ENCODE results near the gene UXT. TPM values are rescaled to one million over a fixed set of nuclear protein-coding genes. Genes with fewer than 3 reads are reported as not detected.

UXT gene
- total RNA-seq, 2 experiments from 2014 or later, result 171 to 284 TPM

DNA sequence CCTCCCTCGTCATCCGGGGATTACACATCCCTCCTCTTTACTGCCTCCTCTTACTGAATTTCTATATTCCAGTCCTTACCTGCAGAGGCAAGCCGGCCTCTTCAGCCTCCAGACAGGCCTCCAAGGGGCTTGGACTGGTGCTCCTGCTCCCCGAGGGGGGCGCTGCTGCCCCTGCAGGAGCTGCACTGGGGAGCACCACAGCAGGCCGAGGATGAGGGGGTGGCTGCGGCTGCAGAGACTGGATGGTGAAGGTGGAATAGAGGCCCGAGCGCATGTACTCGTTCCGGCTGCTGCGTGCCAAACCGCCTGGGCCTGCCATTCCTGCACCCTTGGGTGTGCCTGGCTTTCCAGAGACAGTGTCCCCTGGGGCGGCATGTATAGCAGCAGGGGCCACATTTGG, 20.2 kb downstream of the UXT start:
- DNase-seq (ENCODE audit: low spot score), result no peak
- ChIA-PET POLR2A (no interaction called here), CTCF (ENCODE audit: unreplicated experiment) (no interaction called here)
- peaks cover 84% of the 10 kb centered on the region for H3K36me3 ChIP-seq (ENCODE audit: insufficient read depth, low read length)
- H3K4me3 ChIP-seq (ENCODE audit: low read depth, low read length, poor library complexity, severe bottlenecking), result no peak overlapping the region
- no TSS peak for BruUV-seq (replicated peaks)
- no peaks in the 10 kb centered on the region for H3K9me2 ChIP-seq (ENCODE audit: insufficient read depth, low read length)
- no peaks in the 10 kb centered on the region for H4K20me1 ChIP-seq (ENCODE audit: insufficient read depth, low read length)
- H3K4me1 ChIP-seq (ENCODE audit: insufficient read depth, low read length, poor library complexity, severe bottlenecking), result no peaks in the 10 kb centered on the region
- H3K79me2 ChIP-seq (ENCODE audit: insufficient read depth, low read depth, low read length), result no peaks in the 10 kb centered on the region
- no peak overlapping the region for H2AFZ ChIP-seq (ENCODE audit: low read length)
- intact Hi-C loops (cut with micrococcal nuclease; ENCODE audit: unreplicated experiment), result no loop called here
- no peak overlapping the region for H3K27ac ChIP-seq (ENCODE audit: low read depth, low read length, poor library complexity, severe bottlenecking)
- no peaks in the 10 kb centered on the region for H3K9me3 ChIP-seq (ENCODE audit: low read length)
- TF ChIP-seq, protein P1, sequence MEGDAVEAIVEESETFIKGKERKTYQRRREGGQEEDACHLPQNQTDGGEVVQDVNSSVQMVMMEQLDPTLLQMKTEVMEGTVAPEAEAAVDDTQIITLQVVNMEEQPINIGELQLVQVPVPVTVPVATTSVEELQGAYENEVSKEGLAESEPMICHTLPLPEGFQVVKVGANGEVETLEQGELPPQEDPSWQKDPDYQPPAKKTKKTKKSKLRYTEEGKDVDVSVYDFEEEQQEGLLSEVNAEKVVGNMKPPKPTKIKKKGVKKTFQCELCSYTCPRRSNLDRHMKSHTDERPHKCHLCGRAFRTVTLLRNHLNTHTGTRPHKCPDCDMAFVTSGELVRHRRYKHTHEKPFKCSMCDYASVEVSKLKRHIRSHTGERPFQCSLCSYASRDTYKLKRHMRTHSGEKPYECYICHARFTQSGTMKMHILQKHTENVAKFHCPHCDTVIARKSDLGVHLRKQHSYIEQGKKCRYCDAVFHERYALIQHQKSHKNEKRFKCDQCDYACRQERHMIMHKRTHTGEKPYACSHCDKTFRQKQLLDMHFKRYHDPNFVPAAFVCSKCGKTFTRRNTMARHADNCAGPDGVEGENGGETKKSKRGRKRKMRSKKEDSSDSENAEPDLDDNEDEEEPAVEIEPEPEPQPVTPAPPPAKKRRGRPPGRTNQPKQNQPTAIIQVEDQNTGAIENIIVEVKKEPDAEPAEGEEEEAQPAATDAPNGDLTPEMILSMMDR (conservative IDR thresholded peaks at IDR 0.05; ENCODE audit: low read length), result no peak
- no peak for TF ChIP-seq EZH2phosphoT487 (IDR thresholded peaks at IDR 0.05; ENCODE audit: borderline replicate concordance, low read depth, low read length)
- H3K4me2 ChIP-seq (ENCODE audit: low read length), result no peak overlapping the region

DNA sequence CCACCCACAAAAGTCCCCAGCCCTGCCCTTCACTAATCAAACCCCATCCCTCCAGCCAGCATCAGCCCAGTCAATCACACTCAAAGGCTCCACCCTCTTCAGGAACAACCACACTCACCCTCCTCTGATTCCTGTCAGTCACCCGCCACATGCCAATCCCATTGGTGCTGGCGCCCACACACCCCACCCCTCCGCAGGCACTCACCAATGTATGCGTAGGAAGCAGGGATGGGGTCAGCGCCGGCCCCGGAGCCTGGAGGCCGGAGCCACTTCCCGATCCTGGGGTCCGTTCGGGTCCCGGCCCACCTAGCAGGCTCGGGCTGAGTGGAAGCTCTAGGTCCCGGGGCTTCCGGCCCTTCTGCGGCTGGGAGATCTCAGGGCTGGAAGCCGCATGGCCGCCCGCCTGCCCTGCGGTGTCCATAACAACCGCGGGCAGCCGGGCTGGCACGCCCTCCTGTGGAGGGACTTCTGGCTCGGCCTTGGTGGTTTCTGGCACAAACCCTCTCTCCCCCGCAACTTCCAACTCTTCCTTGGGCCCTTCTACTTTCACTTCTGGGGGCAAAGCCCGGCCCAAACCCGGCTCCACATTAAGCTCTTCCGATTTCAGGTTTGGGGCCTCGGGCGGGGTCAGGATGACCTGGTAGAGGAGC, 21.3 kb downstream of the UXT start:
- no peaks in the 10 kb centered on the region for H3K79me2 ChIP-seq (ENCODE audit: insufficient read depth, low read depth, low read length)
- H4K20me1 ChIP-seq (ENCODE audit: insufficient read depth, low read length), result no peaks in the 10 kb centered on the region
- TF ChIP-seq, protein P1 (conservative IDR thresholded peaks at IDR 0.05; ENCODE audit: low read length), result no peak
- no peak for TF ChIP-seq EZH2phosphoT487 (IDR thresholded peaks at IDR 0.05; ENCODE audit: borderline replicate concordance, low read depth, low read length)
- H3K9me2 ChIP-seq (ENCODE audit: insufficient read depth, low read length), result no peaks in the 10 kb centered on the region
- no peak overlapping the region for H3K4me2 ChIP-seq (ENCODE audit: low read length)
- no peak for DNase-seq (ENCODE audit: low spot score)
- no peaks in the 10 kb centered on the region for H3K4me1 ChIP-seq (ENCODE audit: insufficient read depth, low read length, poor library complexity, severe bottlenecking)
- H3K4me3 ChIP-seq (ENCODE audit: low read depth, low read length, poor library complexity, severe bottlenecking), result no peak overlapping the region
- CTCF ChIA-PET (ENCODE audit: unreplicated experiment), result no interaction called here
- no peak overlapping the region for H3K27ac ChIP-seq (ENCODE audit: low read depth, low read length, poor library complexity, severe bottlenecking)
- intact Hi-C loops (cut with micrococcal nuclease; ENCODE audit: unreplicated experiment), result no loop called here
- peaks cover 72% of the 10 kb centered on the region for H3K36me3 ChIP-seq (ENCODE audit: insufficient read depth, low read length)
- no peaks in the 10 kb centered on the region for H3K9me3 ChIP-seq (ENCODE audit: low read length)
- POLR2A ChIA-PET, result interaction anchor here (0.6 kb wide), 1 partner anchor 82 kb away, joined by 3 read pairs; no protein-coding TSS in a partner anchor
- no TSS peak for BruUV-seq (replicated peaks)
- no peak overlapping the region for H2AFZ ChIP-seq (ENCODE audit: low read length)

DNA sequence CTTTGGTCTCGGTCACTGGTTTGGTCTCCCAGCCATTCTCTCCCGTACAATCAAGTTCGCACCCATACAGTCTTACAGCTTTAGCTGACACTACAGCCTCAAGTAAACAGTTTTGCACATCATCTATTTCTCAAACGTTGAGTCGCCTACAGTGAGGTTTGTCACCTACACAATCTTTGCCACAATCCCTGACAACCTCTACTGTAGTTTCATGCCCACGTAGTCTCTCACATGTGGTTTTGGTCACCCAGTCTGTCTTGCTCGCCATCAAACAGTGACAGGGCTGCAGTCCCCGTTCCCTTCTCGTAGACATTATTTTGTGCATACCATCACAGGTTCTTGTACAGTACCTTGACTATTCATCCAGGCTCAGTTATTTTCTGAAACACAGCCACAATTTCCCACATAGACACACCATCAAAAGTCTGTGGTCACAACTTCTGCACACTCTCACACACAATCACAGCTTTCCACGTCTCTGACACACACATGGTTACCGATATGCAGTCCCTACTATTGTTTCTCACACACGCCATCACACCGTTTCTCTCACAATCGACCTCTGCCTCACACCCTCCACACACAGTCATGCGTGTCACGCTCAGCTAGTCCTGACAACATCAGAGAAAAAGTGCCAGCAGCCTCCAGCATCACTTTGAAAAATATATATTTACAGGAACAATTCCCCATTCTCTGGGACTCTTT, 24.0 kb downstream of the UXT start:
- Histone ChIP-seq H3K27ac (ENCODE audit: low read depth, low read length, poor library complexity, severe bottlenecking) (no peak overlapping the region), H3K9me2 (ENCODE audit: insufficient read depth, low read length) (no peaks in the 10 kb centered on the region), H4K20me1 (ENCODE audit: insufficient read depth, low read length) (no peaks in the 10 kb centered on the region), H3K4me1 (ENCODE audit: insufficient read depth, low read length, poor library complexity, severe bottlenecking) (peaks cover 4% of the 10 kb centered on the region), H3K36me3 (ENCODE audit: insufficient read depth, low read length) (peaks cover 48% of the 10 kb centered on the region), H3K79me2 (ENCODE audit: insufficient read depth, low read depth, low read length) (no peaks in the 10 kb centered on the region), H2AFZ (ENCODE audit: low read length) (no peak overlapping the region), H3K9me3 (ENCODE audit: low read length) (no peaks in the 10 kb centered on the region), H3K4me3 (ENCODE audit: low read depth, low read length, poor library complexity, severe bottlenecking) (no peak overlapping the region), H3K4me2 (ENCODE audit: low read length) (no peak overlapping the region)
- no peak for TF ChIP-seq EZH2phosphoT487 (IDR thresholded peaks at IDR 0.05; ENCODE audit: borderline replicate concordance, low read depth, low read length)
- TF ChIP-seq, protein P1 (conservative IDR thresholded peaks at IDR 0.05; ENCODE audit: low read length), result no peak
- CTCF ChIA-PET (ENCODE audit: unreplicated experiment), result no interaction called here
- BruUV-seq (replicated peaks), result no TSS peak
- intact Hi-C loops (cut with micrococcal nuclease; ENCODE audit: unreplicated experiment), result no loop called here
- POLR2A ChIA-PET, result no interaction called here
- DNase-seq (ENCODE audit: low spot score), result no peak

All from OCI-LY7 (cell line).